Activated CD4-positive, alpha-beta T cell treated with anti-CD3 and anti-CD28 coated beads, Interleukin-2, Interleukin-6, amounts not matched to agents 100 ng/mL and 50 ng/mL, durations not matched to agents 16 hours and 8 hours (primary cell): ENCODE results near the gene OR1S1.
"Not testable (repeated sequence)": the region's sequence is repeated elsewhere in the genome, so short reads cannot be mapped to it uniquely, and the experiment has no call there.

ENCODE experiments used
- DNase-seq: peaks from one replicate; pipeline ENCODE4 v3.0.0-alpha.2; 2020

Gene OR1S1

DNA sequence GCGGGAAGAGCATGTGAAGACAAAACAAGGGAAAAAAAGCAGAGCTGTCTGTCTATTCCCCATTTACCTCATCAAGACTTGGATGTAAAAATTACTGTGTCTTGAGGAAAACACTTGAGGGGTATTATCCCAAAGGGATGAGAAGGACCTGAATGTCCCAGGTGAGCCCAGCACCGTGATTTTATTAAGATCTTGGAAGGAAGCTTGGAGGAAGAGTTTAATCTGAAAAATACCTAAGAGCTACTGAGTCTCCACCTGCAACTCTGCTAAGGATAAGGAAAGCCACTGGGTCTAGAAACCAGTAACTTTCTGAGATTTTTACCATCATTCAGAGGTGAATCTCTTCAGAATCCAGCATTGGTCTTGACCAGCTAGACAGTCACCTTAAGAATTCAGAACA is at the start of gene OR1S1:
TSS of gene OR1S1 (plus strand) at position 301 of the 400 bp plus-strand sequence.
- not testable (repeated sequence) for DNase-seq

DNA sequence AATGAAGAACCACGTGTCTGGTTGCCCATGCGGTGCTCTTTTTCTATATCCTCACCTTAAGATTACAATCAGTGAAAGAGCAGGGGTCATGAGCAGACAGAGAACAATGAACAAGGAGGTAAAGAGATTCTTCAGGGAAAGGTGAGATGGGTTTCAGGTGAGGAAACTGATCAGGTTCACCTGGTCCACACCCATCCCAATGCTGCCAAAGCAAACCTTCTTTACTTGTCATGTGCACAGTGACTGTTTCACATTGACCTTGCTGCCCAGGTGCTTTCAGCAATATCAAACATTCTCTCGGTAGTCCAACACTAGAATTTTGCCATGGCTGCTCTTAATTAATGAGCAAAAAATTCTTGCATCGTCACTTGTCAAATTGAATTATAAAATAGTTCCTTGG is 48.1 kb upstream of the OR1S1 start:
- no peak for DNase-seq

DNA sequence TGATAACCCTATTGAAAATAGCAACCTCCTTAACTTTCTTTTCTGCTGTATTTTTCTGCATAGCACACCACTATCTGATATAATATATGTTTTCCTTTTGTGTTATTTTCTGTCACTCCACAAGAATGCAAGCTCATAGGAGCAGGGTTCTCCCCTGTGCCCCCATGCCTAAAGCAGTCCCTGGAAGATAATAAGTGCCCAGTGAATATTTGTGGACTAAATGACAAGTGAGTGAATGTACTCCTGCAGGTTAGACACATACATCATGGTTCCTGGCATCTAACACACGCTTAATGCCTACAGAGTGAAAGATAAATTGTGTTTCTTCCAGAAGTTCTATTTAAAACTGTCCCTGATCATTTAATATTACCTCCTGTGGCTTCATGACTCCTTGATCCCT is 47.5 kb upstream of the OR1S1 start:
- no peak for DNase-seq

DNA sequence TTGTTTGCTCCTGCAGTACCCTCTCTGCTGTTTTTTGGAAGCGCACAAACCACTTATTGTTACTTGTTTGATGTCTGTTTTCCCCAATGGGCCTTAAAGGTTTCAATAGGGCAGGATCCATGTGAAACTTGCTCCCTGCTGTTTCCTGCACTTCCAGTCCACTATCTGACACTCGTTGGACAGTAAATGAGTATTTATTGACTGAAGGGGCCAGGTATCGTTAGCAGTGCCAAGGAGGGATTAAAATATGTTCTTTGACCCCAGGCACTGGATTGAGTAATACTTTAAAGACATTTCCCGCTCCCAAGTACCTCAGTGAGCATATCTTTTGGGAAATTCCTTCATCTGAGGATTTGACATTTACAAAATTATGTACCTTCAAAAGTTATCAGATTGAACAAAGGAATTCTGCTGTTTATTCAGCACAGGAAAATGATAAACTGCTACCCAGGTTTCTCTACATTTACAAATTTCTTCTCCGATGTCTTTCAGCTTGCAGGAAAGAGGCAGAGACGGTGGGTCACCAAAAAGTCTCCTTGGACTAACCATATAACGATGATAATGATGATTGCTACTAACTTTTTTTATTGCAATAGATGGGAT is 46.9 kb upstream of the OR1S1 start:
- DNase-seq, result no peak

DNA sequence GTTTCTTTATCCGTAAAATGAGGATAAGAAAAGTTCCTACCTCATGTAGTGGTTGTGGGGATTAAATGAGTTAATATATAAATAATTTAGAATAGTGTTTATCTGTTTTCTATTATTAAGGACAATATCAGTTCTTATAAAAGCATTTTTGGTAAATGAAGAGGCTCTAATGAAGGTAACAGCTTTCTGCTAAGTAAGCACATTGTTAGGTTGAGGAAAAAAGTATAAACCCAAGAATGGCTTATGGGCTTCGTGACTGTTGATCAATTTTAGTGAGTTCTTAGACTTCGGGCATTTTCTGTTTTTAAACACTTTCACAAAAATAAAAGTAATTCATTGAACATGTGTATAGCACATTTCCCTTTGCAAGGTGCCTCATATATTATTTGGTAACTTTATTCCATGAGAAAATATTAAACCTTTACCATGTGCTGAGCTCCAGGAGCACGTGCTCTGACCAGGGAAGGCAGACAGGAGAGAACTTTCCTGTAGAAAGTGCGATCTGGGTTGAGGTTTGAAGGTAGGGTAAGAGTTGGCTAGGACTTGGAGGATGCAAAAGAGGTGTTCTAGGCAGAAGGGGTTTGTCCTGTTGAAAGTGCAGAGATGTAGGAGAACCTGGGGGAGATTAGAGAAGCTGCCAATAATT is 35.0 kb upstream of the OR1S1 start:
- no peak for DNase-seq

DNA sequence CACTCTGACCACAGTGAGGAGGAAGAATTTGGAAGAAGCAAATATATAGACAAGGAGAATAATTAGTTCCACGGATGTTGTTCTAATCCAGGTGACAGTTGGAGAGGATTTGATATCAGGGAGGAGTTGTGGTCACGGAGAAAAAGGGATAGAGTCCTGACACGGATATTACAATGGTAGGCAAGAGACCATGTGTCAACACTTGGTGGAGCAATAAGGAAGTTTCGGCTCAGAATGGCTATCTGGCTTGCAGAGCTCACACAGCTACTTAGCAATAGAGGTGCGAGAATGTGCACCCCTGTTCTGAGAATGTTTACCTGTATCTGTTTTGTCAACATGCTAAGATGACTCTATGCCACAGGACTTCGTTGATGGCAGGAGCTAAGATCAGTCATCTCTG is 34.1 kb upstream of the OR1S1 start:
- no peak for DNase-seq

DNA sequence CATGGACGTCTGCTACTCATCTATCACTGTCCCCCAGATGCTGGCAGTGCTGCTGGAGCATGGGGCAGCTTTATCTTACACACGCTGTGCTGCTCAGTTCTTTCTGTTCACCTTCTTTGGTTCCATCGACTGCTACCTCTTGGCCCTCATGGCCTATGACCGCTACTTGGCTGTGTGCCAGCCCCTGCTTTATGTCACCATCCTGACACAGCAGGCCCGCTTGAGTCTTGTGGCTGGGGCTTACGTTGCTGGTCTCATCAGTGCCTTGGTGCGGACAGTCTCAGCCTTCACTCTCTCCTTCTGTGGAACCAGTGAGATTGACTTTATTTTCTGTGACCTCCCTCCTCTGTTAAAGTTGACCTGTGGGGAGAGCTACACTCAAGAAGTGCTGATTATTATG is 32.9 kb upstream of the OR1S1 start:
- DNase-seq, result no peak

DNA sequence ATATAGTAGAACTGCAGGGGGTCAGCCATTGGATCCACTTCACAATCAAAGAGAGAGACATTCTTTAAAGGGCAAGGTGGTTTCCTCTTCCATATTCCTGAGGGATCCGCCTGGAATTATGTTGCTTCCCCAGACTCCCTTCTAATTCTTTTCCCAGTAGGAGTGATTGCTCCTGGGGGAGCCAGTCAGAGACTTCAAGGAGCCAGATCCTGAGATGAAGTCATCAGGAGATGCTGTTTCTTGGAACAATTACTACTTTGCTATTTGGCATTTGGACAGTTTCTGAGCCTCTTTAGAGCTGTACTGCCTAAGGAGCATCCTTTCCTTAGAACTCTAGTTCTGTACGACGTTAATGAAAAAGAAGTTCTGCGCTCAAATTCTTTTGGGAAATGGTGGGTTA is 25.6 kb upstream of the OR1S1 start:
- DNase-seq, result no peak

DNA sequence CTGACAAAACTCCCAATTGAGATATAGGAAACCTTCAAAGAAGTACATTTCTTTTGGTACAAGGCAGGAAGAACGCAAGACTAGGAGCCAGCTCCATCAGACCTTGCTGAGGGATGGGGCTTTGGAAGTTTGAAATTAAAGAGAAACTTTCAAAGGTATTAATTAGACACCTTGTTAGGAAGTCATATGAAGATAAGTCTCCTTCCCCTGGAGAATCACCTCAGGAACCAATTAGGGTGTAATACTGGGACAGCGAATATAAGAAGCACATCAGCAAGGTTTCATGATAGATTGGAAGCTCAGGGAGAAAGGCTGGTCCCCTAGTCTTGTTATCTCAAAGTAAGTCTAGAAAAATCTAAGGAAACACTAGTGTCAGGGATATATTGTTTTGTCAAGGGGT is 23.8 kb upstream of the OR1S1 start, which contains the start of gene OR9Q2:
TSS of gene OR9Q2 (plus strand) at position 301 of the 400 bp plus-strand sequence. CDS start 1,421 bp downstream, outside the sequence.
- no peak for DNase-seq

DNA sequence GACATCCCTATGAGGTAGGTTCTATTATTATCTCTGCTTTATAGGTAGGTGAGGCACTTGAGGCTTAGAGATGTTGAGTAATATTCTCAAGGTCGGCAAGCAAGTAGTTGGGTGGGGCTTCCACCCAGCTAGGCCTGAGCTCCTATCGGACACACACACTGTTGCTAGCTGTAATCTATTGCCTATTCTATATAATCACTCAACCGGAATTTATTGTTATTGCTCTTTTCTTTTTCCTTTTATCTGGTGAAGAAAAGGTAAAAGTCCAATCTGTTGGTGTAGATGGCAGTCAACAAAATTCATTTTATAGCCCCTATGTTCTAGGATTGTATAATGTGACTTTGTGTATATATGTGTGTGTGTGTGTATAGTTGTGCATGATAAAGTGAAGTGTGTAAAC is 20.3 kb upstream of the OR1S1 start:
- no peak for DNase-seq

DNA sequence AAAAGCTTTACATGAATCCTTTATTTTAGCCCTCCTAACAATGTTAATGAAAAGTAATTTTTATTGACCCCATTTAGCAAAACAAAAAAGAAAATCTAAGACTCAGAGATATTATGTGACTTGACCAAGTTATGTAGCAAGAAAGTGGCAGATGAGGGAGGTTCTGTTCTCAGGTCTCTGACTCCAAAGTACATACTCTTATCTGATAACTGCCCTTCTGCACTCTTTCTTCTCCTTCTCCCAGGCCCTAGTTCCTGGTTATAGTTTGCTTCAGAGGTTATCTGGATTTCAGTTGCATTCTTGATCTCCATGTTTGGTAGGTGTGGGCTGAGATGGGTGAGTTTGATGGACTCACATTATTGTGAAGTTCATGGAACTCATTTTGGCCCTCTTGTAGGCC is 19.1 kb upstream of the OR1S1 start:
- DNase-seq, result no peak

DNA sequence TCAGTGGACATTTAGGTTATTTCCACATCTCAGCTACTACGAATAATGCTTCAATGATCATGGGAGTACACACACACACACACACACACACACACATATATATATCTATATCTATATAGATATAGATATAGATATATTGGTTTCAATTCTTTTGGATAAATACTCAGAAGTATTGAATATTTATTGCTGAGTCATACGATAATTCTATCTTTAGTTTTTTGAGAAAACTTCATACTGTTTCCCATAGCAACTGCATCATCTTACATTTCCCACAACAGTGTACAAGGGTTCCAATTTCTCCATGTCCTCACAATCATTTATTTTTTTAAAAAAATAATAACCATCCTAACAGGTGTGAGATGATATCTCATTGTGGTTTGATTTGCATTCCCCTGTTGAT is 16.6 kb upstream of the OR1S1 start:
- DNase-seq, result no peak

DNA sequence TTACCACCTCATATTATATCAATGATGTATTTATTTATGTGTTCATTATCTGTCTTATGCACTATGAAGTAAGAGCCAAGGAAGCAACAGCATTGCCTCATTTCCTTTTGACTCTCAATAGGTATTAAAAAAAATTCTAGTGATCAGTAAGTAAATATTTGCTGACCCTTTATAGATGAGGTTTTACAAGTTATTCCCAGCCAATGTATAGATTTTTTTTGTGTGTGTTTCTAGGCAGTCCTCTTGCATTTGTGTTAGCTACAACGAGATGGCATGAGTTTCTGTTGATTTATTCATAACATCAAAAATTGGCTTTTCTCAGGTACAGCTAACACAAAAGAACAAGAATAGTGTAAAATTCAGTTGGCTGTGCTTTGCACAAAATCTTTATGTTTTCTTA is 13.2 kb upstream of the OR1S1 start:
- DNase-seq, result no peak

DNA sequence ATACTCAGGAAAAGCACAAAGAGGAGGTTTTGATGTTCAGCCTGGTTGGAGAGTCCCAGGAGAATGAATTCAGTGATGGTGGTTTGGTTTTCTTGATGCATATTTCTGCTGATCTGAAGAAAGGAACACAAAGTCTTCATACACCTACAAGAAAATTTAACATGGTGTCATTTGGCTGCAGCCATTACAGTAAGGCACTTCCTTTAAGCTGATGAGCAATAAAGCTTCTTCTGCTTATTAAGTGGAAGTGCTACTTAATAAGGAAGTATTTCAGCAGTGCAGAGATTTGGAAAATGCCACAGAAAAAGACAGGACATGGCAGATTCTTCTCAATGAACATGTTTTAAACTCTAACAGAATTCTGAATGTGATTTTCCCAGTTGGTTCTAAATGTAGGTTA is 8.5 kb upstream of the OR1S1 start, which contains the start of gene OR1S2:
TSS of gene OR1S2 (minus strand) at position 101 of the 400 bp plus-strand sequence. CDS start at position 101, 0 bp downstream.
- no peak for DNase-seq

DNA sequence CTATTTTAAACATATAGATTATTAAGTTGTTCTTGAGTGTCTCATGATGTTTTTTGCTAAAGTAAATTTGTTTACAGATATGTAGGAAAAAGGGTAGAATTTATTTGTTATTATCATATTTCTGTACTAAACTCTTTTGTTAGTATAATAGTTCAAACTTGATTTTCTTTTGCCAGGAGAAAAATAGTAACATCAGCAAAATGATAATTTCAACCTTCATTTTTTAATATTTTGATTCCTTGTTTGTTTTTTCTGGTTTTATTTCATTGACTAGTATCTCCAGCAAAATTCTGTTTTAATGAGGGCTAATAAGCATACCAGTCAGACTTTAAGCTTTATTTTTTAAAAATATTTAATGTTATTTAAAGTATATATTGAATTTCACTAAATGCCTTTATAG is 4.0 kb downstream of the OR1S1 start:
- no peak for DNase-seq

DNA sequence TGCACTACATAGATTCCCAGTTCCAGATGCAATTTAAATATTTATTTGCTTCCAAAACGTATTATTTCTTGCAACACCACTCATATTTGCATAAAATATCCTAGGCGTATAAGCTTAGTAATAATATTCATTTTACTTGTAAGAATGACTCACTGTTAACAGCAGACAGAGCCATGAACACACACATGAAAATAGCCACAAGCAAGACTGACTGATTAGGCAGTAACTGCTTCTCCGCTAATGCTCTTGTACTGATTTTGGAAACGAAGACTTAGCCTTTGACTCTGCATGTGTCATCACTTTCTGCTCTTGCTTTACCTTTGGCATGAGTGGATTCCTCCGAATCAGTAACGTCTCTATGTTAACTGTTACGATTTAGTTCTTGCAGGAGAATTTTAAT is 10.2 kb downstream of the OR1S1 start:
- no peak for DNase-seq

DNA sequence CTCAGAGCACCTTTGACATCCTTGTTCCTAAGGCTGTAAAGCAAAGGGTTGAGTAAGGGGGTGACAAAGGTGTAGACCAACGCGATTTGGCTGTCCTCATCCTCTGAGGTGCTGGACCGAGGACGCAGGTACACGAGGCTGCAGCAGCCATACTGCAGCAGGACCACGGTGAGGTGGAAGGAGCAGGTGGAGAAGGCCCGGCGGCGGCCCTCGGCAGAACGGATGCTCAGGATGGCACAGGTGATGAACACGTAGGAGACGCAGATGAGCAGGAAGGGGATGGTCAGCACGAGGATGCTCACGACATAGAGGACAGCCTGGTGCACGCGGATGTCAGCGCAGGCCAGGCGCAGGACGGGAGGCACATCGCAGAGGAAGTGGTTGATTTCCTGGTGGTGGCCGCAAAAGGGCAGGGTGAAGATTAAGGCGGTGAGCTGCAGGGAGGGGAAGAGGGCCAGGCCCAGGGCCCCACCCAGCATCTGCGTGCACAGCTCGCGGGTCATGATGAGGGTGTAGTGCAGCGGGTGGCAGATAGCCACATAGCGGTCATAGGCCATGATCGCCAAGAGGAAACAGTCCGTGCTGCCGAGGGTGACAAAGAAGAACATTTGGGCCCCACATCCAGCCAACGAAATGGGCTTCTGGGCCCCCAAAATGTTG is 15.6 kb downstream of the OR1S1 start:
- DNase-seq, result no peak

DNA sequence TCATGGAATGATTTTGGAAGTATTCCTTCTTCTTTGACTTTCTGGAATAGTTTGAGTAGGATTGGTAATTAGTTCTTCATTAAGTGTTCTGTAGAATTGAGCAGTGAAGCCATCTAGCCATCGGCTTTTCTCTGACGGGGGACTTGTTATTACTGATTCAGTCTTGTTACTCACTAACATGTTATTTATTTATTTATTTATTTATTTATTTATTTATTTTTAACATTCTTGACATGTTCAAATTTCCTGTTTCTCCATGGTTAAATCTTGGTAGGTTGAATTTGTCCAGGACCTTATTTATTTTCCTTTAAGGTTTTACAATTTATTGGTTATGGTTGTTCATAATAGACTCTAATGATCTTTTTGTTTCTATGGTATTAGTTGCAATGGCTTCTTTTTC is 31.4 kb downstream of the OR1S1 start:
- DNase-seq, result no peak

DNA sequence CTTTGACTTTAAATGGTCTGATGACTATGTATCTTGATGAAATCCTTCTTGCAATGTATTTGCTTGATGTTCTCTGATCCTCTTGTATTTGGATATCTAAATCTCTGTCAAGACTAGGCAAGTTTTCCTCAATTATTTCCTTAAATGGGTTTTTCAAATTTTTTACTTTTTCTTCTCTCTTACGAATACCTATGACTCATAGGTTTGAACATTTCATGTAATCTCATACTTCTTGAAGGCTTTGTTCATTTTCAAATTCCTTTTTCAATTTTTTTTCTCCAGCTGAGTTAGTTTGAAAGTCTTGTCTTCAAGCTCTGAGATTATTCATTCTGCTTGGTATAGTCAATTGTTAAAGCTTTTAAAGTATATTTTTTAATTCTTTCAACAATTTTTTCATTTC is 42.4 kb downstream of the OR1S1 start:
- no peak for DNase-seq

DNA sequence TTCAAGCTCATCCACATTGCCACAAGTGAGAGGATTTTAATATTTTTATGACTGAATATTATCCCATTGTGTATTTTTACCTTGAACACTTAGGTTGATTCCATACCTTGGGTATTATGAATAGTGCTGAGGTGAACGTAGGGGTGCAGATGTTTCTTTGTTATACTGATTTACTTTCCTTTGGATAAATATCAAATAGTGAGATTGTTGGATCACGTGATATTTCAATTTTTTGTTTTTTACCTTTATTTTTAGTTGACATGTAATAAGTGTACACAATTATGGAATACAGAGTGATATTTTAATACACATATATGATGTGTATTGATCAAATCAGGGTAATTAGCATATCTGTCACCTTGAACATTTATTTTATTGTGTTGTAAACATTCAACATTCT is 47.5 kb downstream of the OR1S1 start:
- no peak for DNase-seq
